Stimulated activated CD8-positive, alpha-beta memory T cell treated with anti-CD3 and anti-CD28 coated beads, Interleukin-15, amount 100 ng/mL, for 48 hours (primary cell): ENCODE measurements around the gene UBXN11.
"Not testable (repeated sequence)": the region's sequence is repeated elsewhere in the genome, so short reads cannot be mapped to it uniquely, and the experiment has no call there.

Experiments used
- DNase-seq, 2 donors: peaks; one replicate each; pipeline ENCODE4 v3.0.0-alpha.2; 2020; ENCODE audit warnings: low read depth in 2 of 2

Gene UBXN11

GRCh38 chr1:26305667-26306289, 658 bp downstream of the UBXN11 start:
- no peak for DNase-seq

GRCh38 chr1:26302733-26303405, 3.6 kb downstream of the UBXN11 start:
- no peak for DNase-seq

- DNase-seq = no peak
These were observed 5.7 kb downstream of the UBXN11 start for GRCh38 chr1:26300578-26301275.

- DNase-seq = no peak
These were observed 8.7 kb downstream of the UBXN11 start for GRCh38 chr1:26297791-26298124.

GRCh38 chr1:26297057-26297790, 9.2 kb downstream of the UBXN11 start:
- DNase-seq = no peak

GRCh38 chr1:26296340-26297056, 9.9 kb downstream of the UBXN11 start:
- no peak for DNase-seq

GRCh38 chr1:26295194-26296138, 11.0 kb downstream of the UBXN11 start:
- DNase-seq = no peak

GRCh38 chr1:26293911-26294463, 12.4 kb downstream of the UBXN11 start:
- DNase-seq = no peak

GRCh38 chr1:26292735-26293134, 13.7 kb downstream of the UBXN11 start:
- not testable (repeated sequence) for DNase-seq

GRCh38 chr1:26291939-26292338, 14.5 kb downstream of the UBXN11 start:
- DNase-seq = no peak

- no peak for DNase-seq
These were observed 15.0 kb downstream of the UBXN11 start for GRCh38 chr1:26291433-26291832.

GRCh38 chr1:26290882-26291261, 15.6 kb downstream of the UBXN11 start:
- no peak for DNase-seq

GRCh38 chr1:26290122-26290881, 16.1 kb downstream of the UBXN11 start:
- no peak for DNase-seq

GRCh38 chr1:26289158-26290059, 17.0 kb downstream of the UBXN11 start:
- DNase-seq = no peak

GRCh38 chr1:26288311-26288941, 18.0 kb downstream of the UBXN11 start:
- DNase-seq = peak; percentile 46 to 61

GRCh38 chr1:26287811-26288210, 18.6 kb downstream of the UBXN11 start:
- DNase-seq = no peak

GRCh38 chr1:26287033-26287711, 19.3 kb downstream of the UBXN11 start:
- peak; percentile 58 to 64 for DNase-seq

GRCh38 chr1:26286064-26286416, 20.4 kb downstream of the UBXN11 start:
- no peak for DNase-seq
